T follicular helper cell (primary cell): ENCODE data around the gene SPATA31C2.
"Not testable (repeated sequence)": the region's sequence is repeated elsewhere in the genome, so short reads cannot be mapped to it uniquely, and the experiment has no call there.

Source experiments
- DNase-seq: peaks from one replicate; pipeline ENCODE4 v3.0.0-alpha.2; 2020; ENCODE audit warnings: low read depth
- total RNA-seq, 2 experiments: gene quantifications; one replicate each; lab custom pipeline; 2026; lab: John Stamatoyannopoulos, UW

Gene SPATA31C2
- 0 reads per million in 2 experiments for total RNA-seq

DNA sequence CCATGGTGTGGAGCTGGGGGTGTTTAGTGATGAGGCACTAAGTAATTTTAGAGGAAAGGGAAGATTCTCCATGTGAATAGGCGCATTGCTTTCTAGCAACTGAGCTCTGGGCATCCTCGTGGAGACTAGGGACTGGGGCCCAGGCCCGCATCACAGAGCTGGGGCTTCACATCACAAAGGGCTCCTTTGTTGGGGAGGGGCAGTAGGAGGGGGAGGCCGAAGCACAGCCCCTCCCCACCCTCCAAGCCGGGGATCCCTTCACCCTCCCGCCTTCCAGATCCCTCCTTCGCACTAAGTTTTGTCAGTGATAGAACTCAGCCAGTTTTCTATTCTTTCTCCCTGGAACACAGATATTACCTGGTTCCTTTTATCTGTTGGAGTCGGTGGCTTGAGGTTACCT is at the start of gene SPATA31C2:
Gene SPATA31C2 (minus strand): TSS at position 101 of the 400 bp plus-strand sequence. CDS start 29 bp downstream, at position 72.
- DNase-seq = not testable (repeated sequence)

DNA sequence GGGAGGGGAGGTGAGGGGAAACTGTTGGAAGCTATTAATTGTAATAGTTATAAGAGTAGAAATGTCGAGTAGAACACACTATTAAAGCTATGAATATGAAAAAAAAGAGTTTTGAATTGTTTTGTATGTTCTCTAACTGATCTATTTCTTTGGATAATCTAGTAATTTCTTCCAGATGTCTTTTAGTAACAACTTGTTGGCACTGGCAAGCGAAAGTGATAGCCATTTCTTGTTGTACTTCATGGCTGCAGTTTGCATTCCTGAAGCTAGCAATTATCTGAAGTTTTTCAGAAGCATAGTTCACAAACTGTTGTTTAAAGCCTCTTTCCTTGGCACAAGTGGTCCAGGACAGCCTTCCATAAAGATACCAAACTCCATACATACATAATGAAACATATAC is 49.4 kb upstream of the SPATA31C2 start:
- DNase-seq = no peak

DNA sequence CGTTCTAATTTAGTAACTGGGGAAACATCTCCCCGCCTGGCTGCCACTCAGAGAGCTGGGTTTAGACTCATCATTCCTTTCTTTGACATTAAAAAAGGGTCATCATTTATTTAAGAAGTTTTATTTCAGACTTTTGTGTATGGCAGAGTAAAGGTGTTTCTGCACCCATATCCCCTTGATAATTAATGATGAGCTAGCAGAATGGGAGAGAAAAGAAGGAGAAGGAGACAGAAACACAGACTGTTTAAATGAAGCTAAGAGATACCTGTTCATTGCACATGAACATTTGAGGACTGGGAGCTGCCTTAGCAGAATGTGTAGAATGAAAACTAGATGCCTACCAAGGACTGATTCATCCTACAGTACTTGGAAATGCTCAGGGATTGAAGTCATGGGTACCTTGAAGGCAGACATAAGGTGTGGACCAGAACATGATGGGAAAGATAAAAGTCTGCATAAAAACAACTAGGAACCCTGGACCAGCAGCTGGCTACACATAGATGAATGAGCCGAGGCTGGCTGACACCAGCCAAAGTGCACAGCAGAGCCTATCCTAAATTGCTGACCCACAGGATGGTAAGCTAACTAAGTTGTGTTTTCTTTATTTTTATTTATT is 48.3 kb upstream of the SPATA31C2 start:
- no peak for DNase-seq

GRCh38 chr9:88184976-88185375 is 46.7 kb upstream of the SPATA31C2 start:
- DNase-seq = no peak

- DNase-seq = no peak
Measured at GRCh38 chr9:88183798-88184495, 45.7 kb upstream of the SPATA31C2 start.

- DNase-seq = no peak
Measured at GRCh38 chr9:88182501-88182900, 44.2 kb upstream of the SPATA31C2 start.

- DNase-seq = no peak
Measured at GRCh38 chr9:88180081-88180765, 41.9 kb upstream of the SPATA31C2 start.

- no peak for DNase-seq
Measured at GRCh38 chr9:88179062-88179521, 40.8 kb upstream of the SPATA31C2 start.

DNA sequence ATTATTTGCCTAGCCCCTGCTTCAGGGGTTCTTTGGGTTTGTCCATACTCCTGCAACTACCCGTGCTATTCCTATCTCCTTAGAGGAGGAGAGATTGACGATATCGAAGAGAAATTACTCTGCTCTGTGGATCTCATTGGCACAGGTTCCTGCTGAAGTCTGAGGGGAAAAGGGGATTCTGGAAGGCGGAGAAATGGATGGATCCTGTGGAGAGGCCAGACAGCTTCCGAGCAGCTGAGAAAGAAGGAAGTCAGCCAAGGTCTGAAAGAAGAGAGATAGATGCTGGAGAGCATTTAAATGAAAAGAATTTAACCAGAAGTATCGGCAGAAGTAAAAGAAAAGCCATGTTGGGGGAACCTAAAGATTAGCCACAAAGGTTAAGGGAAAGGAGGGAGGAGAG is 40.4 kb upstream of the SPATA31C2 start:
- no peak for DNase-seq

GRCh38 chr9:88177371-88177770 is 39.1 kb upstream of the SPATA31C2 start:
- no peak for DNase-seq

- DNase-seq = no peak
Measured at GRCh38 chr9:88174324-88174723, 36.0 kb upstream of the SPATA31C2 start.

DNA sequence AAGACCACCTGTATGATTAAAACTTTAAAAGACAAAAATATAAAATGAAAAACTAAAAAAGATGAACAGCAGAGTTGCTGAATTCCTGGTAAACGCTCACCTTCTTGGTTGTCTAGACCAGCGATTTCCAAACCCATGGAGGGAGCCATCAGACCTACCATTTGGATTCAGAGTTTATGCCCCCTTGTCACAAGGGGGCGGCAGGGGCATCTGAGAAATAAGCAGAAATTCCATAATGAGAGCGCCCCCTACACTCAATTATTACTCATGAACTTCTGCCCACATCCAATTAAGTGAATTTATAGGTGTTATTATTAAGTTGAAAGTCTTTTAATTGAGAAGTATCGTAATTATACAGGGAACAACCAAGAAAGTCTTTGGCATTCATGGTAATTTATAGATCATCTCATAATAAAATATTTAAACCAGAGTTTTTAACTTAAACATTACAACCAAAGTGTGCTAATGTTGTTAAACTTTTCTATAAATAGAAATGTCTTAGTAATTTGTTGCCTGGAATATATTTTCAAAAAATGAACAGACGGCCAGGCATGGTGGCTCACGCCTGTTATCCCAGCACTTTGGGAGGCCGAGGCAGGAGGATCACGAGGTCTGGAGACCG is 35.2 kb upstream of the SPATA31C2 start:
- DNase-seq = peak; percentile 33

DNA sequence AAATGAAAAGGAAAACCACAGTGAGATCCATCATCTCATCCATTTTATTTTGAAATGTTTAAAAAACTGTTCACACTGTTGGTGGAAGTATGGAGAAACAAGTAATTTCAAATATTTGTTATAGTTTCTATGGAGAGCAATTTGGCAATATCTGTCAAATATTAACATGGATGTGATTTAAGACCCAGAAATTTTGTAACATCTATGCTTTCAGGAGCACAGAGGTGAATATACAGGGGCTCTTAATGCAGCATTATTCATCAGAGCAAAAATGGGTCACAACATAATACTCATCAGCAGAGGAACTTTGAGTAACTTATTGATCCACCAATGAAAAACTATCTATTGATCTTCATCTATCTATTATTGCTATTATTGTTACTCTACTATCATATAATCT is 31.4 kb upstream of the SPATA31C2 start:
- DNase-seq = no peak

DNA sequence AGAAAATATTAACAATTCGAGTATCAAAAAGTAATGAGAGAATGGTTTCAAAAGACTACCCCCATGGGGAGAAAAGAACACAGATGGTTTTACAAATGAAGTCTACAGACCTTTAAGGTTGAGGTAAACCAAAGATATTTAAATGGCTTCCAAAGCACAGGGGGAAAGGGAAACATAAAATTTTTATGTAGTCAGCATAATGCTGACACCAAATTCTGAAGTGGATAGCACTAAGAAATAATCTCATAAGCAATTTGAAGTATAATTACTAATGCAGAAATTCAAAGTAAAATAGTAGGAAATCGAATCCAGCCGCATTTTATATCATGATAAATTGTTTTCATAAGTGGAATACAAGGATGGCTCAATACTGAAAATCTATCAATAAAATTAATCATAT is 30.3 kb upstream of the SPATA31C2 start:
- no peak for DNase-seq

- no peak for DNase-seq
Measured at GRCh38 chr9:88166660-88167059, 28.4 kb upstream of the SPATA31C2 start.

GRCh38 chr9:88164850-88165249 is 26.6 kb upstream of the SPATA31C2 start:
- DNase-seq = no peak

- no peak for DNase-seq
Measured at GRCh38 chr9:88161144-88161543, 22.9 kb upstream of the SPATA31C2 start.

- DNase-seq = no peak
Measured at GRCh38 chr9:88143957-88144625, 5.8 kb upstream of the SPATA31C2 start.

DNA sequence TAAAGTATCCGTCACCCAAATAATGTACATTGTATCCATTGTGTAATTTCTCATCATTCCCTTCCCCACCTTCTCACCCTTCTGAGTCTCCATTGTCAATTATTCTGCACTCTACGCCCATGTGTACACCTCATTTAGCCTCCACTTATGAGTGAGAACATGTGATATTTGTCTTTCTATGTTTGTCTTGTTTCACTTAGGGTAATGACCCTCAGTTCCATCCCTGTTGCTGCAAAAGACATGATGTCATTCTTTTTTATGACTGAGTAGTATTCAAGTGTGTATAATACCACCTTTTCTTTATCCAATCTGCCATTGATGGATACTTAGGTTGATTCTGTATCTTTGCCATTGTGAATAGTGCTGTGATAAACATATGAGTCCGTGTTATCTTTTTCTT is 4.9 kb upstream of the SPATA31C2 start:
- no peak for DNase-seq

GRCh38 chr9:88133552-88133951 is 4.7 kb downstream of the SPATA31C2 start:
- not testable (repeated sequence) for DNase-seq

DNA sequence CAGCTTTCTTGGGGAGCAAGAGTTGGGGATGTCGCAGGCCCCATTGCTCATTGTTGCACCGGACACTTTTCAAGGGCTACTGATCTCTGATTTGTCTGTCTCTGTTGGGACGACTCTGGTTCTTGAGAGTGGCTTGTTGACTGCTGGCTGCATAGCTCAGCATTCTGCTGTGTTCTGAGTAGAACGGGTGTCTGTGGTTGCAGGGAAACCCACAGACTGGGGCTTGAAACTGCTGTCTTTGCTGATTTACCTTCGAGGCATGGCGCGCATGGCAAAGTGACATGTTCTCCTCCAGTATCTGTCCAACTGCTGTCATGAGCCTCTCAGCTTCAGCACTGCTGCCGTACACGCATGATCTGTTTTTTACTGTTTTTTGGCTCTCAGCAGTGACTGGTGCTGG is 8.7 kb downstream of the SPATA31C2 start:
- DNase-seq = not testable (repeated sequence)
